WTC11 (cell line): Measurements from ENCODE around the gene SH3TC1.

Experiments
- ATF2 ChIP-seq: sonication (generic); formaldehyde crosslinking; IDR thresholded peaks from 2 replicates; pipeline ENCODE4 v1.8.1; 2022; ENCODE audit warnings: low read depth, missing genetic modification reagents, borderline replicate concordance
- CREB1 ChIP-seq: sonication (generic); formaldehyde crosslinking; IDR thresholded peaks from 2 replicates; pipeline ENCODE4 v1.8.0; 2023; ENCODE audit warnings: mild to moderate bottlenecking, missing genetic modification reagents
- CTCF ChIP-seq: fragments of 200-600 bp; IDR thresholded peaks from 2 replicates; pipeline ENCODE4 v1.8.0; 2022; ENCODE audit warnings: antibody characterized with exemption
- ESRRA ChIP-seq: sonication (generic); formaldehyde crosslinking; IDR thresholded peaks from 2 replicates; pipeline ENCODE4 v1.8.1; 2022; ENCODE audit warnings: mild to moderate bottlenecking, missing genetic modification reagents, borderline replicate concordance
- MAX ChIP-seq: sonication (generic); formaldehyde crosslinking; IDR thresholded peaks from 2 replicates; pipeline ENCODE4 v1.8.0; 2022; ENCODE audit warnings: mild to moderate bottlenecking, missing genetic modification reagents
- SP1 ChIP-seq: sonication (generic); formaldehyde crosslinking; conservative IDR thresholded peaks from 2 replicates; pipeline ENCODE4 v1.8.1; 2022; ENCODE audit warnings: missing genetic modification reagents
- TP53 ChIP-seq: sonication (generic); formaldehyde crosslinking; IDR thresholded peaks from 2 replicates; pipeline ENCODE4 v1.8.1; 2023; ENCODE audit warnings: mild to moderate bottlenecking, missing genetic modification reagents
- USF2 ChIP-seq: sonication (generic); formaldehyde crosslinking; IDR thresholded peaks from 2 replicates; pipeline ENCODE4 v1.8.1; 2023; ENCODE audit warnings: mild to moderate bottlenecking, missing genetic modification reagents, moderate library complexity
- ZNF219 ChIP-seq: sonication (generic); formaldehyde crosslinking; IDR thresholded peaks from 2 replicates; pipeline ENCODE4 v1.8.0; 2023; ENCODE audit warnings: missing genetic modification reagents, mild to moderate bottlenecking, borderline replicate concordance

GRCh38 chr4:8155048-8155447 is 44.0 kb upstream of the SH3TC1 start:
- TF ChIP-seq USF2 (CRISPR knock-in tag) (no peak), CTCF (no peak), ZNF219 (no peak), TP53 (CRISPR knock-in tag) (no peak), CREB1 (CRISPR knock-in tag) (no peak), ESRRA (CRISPR knock-in tag) (no peak), SP1 (CRISPR knock-in tag) (no peak), ATF2 (CRISPR knock-in tag) (no peak), MAX (no peak)
